Omental fat pad (tissue), 4 donors: ENCODE data around the gene PCLO. TPM values are rescaled to one million over a fixed set of nuclear protein-coding genes. Genes with fewer than 3 reads are reported as not detected.

Experiments used
- ATAC-seq: fragments of 150-250 bp; one replicate; pipeline ENCODE4 v1.9.1; 2016; ENCODE audit warnings: mild to moderate bottlenecking, moderate library complexity; ENCODE audit not compliant: low FRiP score
- DNase-seq: peaks from one replicate; pipeline ENCODE4 v3.0.0-alpha.2; 2019; ENCODE audit warnings: low spot score
- total RNA-seq, 4 donors: library from RNA; depleted of rRNA; stranded (reverse); fragments of >200 nt; gene quantifications; one replicate each; pipeline ENCODE4 v1.1.0, GENCODE V29; 2016
- TF ChIP-seq, protein P1 (sequence below), 3 donors: fragments of 450-650 bp; IDR thresholded peaks; one replicate each; pipeline ENCODE4 v1.5.1; 2016 to 2017; ENCODE audit warnings: antibody characterized with exemption in 3 of 3, mild to moderate bottlenecking in 3 of 3, moderate library complexity in 2 of 3

The PCLO gene
- total RNA-seq, 4 donors from 2014 or later = 0.75 to 5.7 (median 2.0) TPM

DNA sequence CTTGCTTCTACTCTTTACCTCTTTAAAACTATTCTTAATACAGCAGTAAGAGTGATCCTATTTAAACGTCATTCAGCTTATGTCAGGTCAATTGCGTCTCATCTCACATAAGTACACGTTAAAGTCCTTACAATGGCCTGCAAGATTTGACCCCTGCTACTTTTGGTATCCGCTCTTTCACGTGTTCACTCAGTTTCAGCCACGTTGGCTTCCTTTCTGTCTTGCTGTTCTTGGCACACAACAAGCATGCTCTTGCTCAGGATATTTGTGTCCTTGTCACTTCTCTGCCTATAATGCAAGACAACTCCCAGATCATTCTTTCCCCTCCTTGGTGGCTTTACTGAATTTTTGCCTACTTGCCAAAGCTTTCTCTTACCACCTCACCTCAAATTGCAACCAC, 296.8 kb downstream of the PCLO start:
- DNase-seq = no peak
- TF ChIP-seq, protein P1, sequence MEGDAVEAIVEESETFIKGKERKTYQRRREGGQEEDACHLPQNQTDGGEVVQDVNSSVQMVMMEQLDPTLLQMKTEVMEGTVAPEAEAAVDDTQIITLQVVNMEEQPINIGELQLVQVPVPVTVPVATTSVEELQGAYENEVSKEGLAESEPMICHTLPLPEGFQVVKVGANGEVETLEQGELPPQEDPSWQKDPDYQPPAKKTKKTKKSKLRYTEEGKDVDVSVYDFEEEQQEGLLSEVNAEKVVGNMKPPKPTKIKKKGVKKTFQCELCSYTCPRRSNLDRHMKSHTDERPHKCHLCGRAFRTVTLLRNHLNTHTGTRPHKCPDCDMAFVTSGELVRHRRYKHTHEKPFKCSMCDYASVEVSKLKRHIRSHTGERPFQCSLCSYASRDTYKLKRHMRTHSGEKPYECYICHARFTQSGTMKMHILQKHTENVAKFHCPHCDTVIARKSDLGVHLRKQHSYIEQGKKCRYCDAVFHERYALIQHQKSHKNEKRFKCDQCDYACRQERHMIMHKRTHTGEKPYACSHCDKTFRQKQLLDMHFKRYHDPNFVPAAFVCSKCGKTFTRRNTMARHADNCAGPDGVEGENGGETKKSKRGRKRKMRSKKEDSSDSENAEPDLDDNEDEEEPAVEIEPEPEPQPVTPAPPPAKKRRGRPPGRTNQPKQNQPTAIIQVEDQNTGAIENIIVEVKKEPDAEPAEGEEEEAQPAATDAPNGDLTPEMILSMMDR (IDR thresholded peaks at IDR 0.05) = no peak

DNA sequence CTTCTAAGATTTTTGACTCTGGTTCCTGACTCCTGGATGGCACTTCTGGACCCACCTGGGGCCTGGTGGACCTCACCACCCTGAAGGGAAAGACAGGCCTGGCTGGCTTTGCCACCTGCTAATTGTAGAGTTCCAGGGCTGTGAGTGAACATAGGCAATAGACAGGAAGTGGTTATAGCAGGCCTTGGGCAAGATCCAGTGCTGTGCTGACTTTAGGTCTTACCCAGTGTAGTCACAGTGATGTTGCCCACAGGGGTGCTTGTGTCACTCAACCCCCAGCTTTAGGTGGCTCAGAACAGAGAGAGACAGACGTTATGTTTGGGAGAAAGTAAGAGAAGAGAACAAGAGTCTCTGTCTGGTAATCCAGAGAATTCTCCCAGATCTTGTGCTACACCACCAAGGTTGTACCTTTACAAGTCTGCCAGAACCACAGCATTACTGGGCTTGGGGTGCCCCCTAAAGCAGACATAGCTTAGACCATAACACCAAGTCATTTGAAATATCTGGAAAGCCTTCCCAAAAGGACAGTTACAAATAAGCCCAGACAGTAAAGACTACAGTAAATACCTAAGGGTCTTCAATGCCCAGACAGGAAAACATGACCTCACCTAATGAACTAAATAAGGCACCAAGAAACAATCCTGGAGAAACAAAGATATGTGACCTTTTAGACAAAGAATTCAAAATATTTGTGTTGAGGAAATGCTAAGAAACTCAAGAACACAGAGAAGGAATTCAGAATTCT, 303.4 kb downstream of the PCLO start:
- ATAC-seq (no peak), DNase-seq (no peak)
- TF ChIP-seq, protein P1 (IDR thresholded peaks at IDR 0.05) = no peak

More for the DNA sequence above, 296.8 kb downstream of the PCLO start:
- no peak for ATAC-seq

DNA sequence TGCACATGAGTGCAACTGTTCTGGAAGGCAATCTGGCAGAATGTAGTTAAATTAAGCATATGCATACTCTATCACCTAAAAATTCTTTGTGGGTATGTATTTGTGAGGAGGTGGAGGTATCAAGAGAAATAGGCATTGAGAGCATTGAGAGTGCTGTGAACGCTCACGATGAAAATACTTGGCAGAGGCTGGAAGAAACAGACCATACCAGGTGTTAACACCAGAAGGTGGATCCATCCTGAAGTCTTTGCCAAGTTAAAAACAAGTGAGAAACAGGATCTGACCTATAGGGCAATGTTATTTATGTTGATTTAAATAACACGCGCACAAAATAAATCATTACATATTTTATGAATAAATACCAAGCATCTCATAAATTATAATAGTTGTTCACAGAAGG, 311.6 kb downstream of the PCLO start:
- DNase-seq (no peak), ATAC-seq (no peak)
- TF ChIP-seq, protein P1 (IDR thresholded peaks at IDR 0.05) = no peak

GRCh38 chr7:82841828-82842227, 320.9 kb downstream of the PCLO start:
- TF ChIP-seq, protein P1 (IDR thresholded peaks at IDR 0.05) = no peak
- no peak for DNase-seq
- no peak for ATAC-seq

GRCh38 chr7:82840061-82840460, 322.6 kb downstream of the PCLO start:
- ATAC-seq = no peak
- DNase-seq = no peak
- TF ChIP-seq, protein P1 (IDR thresholded peaks at IDR 0.05) = no peak

DNA sequence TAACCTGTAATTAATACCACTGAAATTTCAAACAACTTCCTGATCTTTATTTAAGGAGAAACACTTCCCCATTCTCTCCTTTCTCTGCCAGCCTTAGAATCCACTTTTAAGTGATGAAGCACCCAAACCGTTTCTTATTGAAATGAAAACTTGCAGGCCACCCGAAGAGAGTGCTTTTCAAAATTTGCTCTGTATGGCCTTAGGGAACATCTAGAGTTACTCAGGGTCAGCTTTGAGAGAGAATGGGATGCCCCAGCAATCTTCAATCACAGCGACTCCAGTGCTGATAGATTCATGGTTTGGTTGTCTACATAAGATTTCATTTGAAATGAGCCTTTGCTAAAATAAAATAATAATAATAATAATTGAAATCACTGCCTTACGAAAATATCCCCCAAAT, 323.1 kb downstream of the PCLO start:
- DNase-seq (no peak), ATAC-seq (no peak)
- TF ChIP-seq, protein P1 (IDR thresholded peaks at IDR 0.05) = no peak

GRCh38 chr7:82839063-82839462, 323.6 kb downstream of the PCLO start:
- DNase-seq (no peak), ATAC-seq (no peak)
- TF ChIP-seq, protein P1 (IDR thresholded peaks at IDR 0.05) = no peak
